Subcutaneous adipose tissue (tissue), 4 donors: ENCODE measurements around the gene DMGDH. TPM values are rescaled to one million over a fixed set of nuclear protein-coding genes. Genes with fewer than 3 reads are reported as not detected.

Source experiments
- total RNA-seq, 4 donors: library from RNA; depleted of rRNA; stranded (reverse); fragments of >200 nt; gene quantifications; one replicate each; pipeline ENCODE4 v1.1.0, GENCODE V29; 2016
- TF ChIP-seq, protein P1 (sequence below): fragments of 450-650 bp; IDR thresholded peaks from one replicate; pipeline ENCODE4 v1.5.1; 2016; ENCODE audit warnings: low read depth, mild to moderate bottlenecking, control low read depth, antibody characterized with exemption, moderate library complexity

Gene DMGDH
- 10 to 100 TPM in 2 of 4 donors, 1 to 10 TPM in 2; 5.9 to 12.6 (median 9.9) TPM for total RNA-seq

DNA sequence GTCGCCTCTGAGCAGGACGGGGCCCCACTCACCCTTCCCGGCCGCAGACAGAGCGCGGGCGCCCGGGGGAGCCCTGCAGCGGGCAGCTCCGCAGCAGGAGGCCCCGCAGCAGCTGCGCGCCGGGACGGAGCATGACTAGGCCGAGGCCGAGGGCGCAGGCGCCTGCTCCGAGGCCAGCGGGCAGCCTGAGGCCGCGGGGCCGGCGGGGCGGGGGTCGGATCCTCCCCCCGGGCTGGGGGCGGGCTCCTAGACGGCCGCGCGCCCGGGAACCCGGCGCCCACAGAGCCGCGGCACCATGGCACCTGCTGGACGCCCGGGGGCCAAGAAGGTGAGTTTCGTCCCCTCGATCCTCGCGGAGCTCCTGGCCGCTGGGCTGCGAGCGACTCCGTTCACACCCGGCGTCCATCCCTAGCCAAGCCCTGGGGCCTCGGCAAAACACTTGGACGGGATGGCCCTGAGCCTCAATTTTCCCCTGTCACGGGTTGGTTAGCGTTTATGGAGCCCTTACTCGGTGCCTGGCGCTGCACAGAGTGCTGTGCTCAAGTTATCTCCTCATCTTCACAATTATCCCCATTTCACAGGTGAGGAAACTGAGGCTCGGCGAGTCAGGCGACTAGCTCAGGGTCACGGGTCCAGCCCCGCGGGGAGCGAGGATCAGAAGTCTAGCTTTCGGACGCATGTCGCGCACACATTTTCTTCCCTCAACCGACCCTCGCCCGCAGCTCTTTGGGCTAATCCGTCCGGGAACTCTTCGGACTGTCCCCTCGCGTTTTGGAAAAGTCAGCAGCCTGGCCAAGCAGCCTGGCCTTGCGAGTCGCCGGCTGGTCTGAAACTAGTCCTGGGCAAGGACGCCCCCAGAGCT, at the start of gene DMGDH, which contains the start of gene BHMT2:
Gene DMGDH (minus strand): TSS at position 187 of the 862 bp plus-strand sequence. CDS start 54 bp downstream, at position 133.
Gene BHMT2 (plus strand): TSS at position 280 of the 862 bp plus-strand sequence. CDS start 16 bp downstream, at position 296.
- TF ChIP-seq, protein P1, sequence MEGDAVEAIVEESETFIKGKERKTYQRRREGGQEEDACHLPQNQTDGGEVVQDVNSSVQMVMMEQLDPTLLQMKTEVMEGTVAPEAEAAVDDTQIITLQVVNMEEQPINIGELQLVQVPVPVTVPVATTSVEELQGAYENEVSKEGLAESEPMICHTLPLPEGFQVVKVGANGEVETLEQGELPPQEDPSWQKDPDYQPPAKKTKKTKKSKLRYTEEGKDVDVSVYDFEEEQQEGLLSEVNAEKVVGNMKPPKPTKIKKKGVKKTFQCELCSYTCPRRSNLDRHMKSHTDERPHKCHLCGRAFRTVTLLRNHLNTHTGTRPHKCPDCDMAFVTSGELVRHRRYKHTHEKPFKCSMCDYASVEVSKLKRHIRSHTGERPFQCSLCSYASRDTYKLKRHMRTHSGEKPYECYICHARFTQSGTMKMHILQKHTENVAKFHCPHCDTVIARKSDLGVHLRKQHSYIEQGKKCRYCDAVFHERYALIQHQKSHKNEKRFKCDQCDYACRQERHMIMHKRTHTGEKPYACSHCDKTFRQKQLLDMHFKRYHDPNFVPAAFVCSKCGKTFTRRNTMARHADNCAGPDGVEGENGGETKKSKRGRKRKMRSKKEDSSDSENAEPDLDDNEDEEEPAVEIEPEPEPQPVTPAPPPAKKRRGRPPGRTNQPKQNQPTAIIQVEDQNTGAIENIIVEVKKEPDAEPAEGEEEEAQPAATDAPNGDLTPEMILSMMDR, result no peak

DNA sequence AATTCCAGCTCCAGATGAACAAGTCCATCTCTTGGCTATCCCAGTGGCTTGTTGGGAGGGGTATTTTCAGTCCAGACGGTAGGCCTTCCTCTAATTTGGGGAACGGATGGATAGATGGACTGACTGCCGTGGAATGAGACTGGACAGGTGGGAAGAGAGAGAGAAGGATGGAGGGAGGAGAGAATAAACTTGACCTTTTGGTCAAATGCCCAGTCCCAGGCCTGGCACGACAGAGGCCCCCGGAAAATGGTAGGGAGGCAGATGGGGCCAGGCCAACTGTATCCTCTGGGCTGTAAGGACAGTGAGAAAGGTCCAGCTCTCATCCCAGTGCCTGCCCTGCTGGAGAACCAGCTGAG, 43.2 kb upstream of the DMGDH start:
- TF ChIP-seq, protein P1, result no peak

DNA sequence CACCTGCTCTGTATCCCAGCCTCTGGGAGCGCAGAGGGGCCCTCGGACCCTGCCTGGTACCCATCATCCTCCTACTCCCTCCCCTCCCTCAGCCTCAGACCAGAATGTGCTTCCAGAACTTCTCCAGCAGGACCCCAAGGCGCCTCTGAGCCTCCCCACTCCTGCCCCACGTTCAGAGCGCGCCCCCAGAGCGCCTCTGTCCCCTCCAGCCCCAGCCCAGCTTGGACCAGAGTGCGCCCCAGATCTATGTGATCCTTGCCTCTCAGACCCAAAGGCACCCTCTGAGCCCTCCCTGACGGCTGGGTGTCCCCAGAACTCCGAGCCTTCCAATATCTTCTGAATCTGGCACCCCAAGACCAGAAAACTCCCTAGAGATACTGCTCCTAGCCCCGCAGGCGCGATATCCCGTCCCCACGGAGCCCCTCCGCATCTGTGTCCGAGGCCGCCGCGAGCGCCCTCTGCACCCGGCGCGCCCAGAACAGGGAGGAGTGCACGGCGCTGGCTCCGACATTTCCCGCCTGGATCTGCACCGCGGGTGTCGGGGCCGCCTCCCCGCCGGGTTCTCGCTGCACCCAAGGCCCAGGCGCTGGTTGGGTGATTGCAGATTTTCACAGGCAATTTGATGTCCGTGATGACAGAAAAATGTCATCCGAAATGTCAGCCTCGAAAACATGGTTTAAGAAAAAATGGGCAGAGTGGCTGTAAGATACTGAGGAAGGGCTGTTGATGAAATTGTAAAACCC, 42.7 kb upstream of the DMGDH start:
- TF ChIP-seq, protein P1, result no peak

DNA sequence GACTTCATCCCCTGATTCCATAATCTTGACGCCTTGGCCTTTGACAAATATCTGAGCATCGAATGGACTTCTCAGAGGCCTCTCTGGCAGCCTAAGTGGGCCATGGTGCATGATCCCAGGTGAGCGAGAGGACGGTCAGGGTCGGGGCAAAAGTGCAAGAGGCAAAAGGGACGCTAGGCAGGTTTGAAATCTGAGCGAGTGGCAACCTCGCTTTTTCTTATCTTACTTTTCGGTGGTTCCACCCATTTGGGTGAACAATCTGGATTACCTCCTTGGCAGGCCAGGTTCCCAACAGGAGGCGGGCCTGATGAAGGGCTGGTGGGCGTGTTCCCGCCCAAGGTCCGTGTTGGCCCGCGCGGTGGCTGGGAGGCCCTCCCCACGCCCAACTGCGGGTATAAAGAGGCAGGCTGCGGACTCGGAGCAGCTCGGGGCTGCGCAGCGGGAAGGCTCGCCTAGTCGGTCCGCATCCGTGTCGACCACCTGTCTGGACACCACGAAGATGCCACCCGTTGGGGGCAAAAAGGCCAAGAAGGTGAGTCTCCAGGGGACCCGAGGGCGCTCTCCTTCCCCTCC, 42.0 kb upstream of the DMGDH start, which contains the start of gene BHMT:
Gene BHMT (plus strand): TSS at position 423 of the 573 bp plus-strand sequence. CDS start 77 bp downstream, at position 500.
- TF ChIP-seq, protein P1, result no peak

DNA sequence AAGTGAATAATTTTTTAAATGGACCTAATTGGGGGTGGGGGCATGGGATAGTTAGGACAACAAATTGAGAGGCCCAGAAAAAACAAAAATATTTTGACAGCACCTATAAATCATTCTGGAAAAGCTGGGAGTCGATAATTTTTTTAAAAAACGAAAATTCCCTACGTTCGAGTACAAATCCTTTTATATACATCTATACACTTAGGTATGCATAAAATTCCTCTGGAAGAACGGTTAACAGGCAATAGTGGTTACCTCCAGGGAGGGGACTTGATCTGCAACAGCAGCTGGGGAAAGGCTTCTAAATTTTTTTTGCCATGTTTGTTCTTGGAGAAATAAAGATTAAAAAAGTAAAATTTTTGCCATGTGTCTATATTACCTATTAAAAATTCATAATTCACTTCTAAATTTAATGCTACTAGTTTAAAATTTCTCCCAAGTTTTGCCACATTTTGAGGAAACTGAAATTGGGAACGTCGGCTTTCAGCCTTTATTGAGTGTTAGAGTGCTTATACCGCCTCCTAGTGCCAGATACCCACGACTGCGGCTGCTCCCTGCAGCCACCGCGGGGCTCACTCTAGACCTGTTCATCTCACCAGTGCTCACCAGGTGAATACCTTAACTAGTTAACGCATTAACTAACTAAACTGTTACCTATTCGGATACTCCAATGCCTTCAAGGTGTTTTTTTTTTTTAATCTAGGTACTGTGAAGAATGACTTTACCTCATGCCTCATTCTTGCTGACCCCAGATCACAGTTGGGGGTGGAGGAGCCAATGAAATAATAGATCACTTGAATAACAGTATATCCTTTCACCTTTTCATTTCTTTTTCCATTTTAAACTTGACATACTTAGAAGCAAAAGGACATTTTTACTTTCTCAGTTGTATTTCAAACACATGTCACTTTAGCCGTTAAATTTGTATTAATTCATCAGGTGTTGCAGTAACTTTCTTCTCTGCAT, 40.3 kb upstream of the DMGDH start:
- TF ChIP-seq, protein P1, result no peak

DNA sequence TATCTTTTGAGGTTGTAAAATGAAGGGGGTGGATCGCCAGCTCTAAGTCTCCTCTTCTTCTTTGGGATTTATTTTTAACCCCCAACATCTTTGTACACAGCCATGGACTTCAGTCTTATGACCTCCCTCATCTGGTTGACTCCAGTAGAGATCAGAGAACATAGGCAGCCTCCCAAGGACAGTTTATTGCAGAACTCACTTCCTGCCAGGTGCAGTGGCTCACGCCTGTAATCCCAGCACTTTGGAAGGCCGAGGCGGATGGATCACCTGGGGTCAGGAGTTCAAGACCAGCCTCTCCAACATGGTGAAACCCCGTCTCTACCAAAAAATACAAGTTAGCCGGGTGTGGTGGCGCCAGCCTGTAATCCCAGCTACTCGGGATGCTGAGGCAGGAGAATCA, 39.3 kb upstream of the DMGDH start:
- TF ChIP-seq, protein P1, result no peak
